ENCODE data around the gene PDE6B. TPM values are rescaled to one million over a fixed set of nuclear protein-coding genes. Genes with fewer than 3 reads are reported as not detected.
A peak's percentile ranks its signal among the peaks of the same experiment; 100 is the strongest.

Gene PDE6B
- total and polyA plus RNA-seq, 8 donors = 1.1 to 12.3 (median 1.7) TPM; not detected in 4

DNA sequence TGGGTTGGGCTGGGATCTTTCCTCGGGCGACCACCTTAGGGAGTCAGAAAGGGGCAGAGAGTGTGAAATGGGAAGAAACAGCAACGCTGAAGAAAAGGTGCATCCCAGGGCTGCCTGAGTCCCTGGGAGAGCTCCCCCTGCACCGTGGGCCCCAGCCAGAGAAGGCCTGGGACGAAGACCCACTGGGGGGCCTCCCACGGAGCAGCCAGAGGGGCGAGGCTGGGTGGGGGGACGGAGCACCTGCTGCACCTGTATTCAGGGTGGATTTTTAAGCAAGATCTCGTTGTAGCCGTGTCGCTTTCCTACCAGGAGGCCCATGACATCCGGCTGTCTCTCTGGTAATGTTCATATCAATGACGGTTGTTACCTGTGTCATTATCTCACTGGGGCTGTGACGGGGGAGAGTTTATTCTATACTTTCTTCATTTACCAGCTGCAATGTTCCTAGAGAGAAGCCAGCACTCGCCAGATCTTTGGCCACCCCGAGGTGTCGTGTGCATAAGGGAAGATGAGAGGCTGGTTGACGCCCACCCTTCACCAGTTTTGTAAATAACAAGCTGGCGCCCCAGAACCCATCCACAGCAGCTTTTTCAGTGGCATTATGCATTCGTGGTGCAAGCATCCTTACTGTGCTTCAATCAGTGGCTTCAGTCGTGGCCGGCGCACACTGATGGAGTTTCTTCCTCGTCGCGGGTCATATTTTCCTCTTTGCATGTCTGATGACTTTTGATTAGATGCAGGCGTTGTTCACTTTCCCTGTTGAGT is 74.6 kb downstream of the PDE6B start:
- TF ChIP-seq POLR2A (IDR thresholded peaks at IDR 0.05) (no peak), POLR2AphosphoS5 (IDR thresholded peaks at IDR 0.05) (no peak), EP300 (IDR thresholded peaks at IDR 0.05) (no peak)
- TF ChIP-seq, protein P1, sequence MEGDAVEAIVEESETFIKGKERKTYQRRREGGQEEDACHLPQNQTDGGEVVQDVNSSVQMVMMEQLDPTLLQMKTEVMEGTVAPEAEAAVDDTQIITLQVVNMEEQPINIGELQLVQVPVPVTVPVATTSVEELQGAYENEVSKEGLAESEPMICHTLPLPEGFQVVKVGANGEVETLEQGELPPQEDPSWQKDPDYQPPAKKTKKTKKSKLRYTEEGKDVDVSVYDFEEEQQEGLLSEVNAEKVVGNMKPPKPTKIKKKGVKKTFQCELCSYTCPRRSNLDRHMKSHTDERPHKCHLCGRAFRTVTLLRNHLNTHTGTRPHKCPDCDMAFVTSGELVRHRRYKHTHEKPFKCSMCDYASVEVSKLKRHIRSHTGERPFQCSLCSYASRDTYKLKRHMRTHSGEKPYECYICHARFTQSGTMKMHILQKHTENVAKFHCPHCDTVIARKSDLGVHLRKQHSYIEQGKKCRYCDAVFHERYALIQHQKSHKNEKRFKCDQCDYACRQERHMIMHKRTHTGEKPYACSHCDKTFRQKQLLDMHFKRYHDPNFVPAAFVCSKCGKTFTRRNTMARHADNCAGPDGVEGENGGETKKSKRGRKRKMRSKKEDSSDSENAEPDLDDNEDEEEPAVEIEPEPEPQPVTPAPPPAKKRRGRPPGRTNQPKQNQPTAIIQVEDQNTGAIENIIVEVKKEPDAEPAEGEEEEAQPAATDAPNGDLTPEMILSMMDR (IDR thresholded peaks at IDR 0.05) = no peak
- 81 to 86% (median 83%) methylated on average over 27 of the region's 27 CpGs for WGBS, 5 donors
- Histone ChIP-seq H3K9me3 (no peaks in the 10 kb centered on the region), H3K27ac (peak overlapping the region in 3 of 5 donors; percentile 37 to 82 (median 70)), H3K36me3 (no peaks in the 10 kb centered on the region), H3K4me3 (no peak overlapping the region), H3K27me3 (no peaks in the 10 kb centered on the region), H3K4me1 (peaks cover 0 to 25% (median 11%) of the 10 kb centered on the region in 4 donors)
- intact Hi-C loops (cut with DNase I; ENCODE audit: low total_unique reads) = no loop called here
- DNase-seq = no peak

DNA sequence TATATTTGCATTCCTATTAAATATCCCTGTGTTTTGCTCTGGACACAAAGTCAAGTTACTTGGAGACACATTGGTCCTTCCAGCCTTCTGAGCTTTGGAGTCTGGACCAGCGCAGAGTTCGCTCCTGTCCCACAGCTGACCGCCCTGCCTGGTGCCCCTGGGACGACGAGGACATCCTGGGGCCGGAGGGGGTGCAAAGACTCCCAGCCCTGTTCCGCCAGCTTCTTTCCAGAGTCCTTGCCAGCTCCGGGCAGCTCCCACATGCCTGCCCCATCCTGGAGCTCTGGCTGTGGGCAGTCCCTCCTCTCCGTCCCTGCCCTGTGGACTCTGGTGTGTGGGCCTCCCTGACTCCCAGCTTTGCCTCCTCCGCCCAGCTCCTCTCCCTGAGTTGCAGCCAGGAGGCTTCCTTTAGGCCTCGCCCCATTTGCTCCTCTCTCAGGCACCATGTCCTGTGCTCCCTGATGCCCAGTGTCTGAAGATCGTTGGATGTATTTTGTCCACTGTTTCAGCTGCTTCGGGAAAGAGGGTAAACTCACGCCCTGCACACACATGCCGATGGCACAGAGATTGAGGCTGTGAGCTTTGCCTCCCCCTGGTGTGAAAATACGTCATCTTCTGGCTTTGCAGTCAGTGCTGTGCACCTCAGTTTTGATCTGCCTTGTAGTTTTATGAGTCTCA is 75.4 kb downstream of the PDE6B start:
- 68 to 77% (median 71%) methylated on average over 16 of the region's 16 CpGs for WGBS, 5 donors
- Histone ChIP-seq H3K27me3 (no peaks in the 10 kb centered on the region), H3K4me3 (no peak overlapping the region), H3K36me3 (no peaks in the 10 kb centered on the region), H3K4me1 (peaks cover 0 to 28% (median 14%) of the 10 kb centered on the region in 4 donors), H3K9me3 (no peaks in the 10 kb centered on the region), H3K27ac (no peak overlapping the region)
- intact Hi-C loops (cut with DNase I; ENCODE audit: low total_unique reads) = no loop called here
- TF ChIP-seq EP300 (IDR thresholded peaks at IDR 0.05) = no peak
- no peak for TF ChIP-seq POLR2AphosphoS5 (IDR thresholded peaks at IDR 0.05)
- TF ChIP-seq POLR2A (IDR thresholded peaks at IDR 0.05) = no peak
- TF ChIP-seq, protein P1 (IDR thresholded peaks at IDR 0.05) = no peak
- peak in 1 of 2 donors; percentile 62 for DNase-seq

DNA sequence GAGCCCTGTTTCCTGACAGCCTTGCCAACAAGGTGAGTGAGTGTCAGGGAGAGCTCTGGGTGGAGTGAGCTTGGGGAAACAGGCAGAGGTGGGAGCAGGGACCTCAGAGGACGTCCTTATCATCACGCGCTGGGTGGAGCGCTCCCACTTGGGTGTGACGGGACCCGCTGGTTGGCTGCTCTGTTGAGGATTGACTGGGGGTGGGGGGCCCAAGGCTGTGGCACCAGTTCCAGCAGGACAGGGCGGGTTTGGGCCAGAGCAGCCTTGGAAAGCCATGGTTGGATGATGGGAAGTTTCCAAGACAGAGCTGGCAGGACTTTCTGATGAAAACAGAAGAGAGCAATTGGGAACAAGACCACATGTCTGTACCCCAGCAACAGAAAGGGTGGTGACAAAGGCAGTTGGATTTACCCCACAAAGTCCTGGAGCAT is 77.3 kb downstream of the PDE6B start:
- Histone ChIP-seq H3K27me3 (no peaks in the 10 kb centered on the region), H3K36me3 (no peaks in the 10 kb centered on the region), H3K9me3 (no peaks in the 10 kb centered on the region), H3K4me3 (no peak overlapping the region), H3K27ac (peak overlapping the region in 3 of 5 donors; percentile 7 to 26 (median 18)), H3K4me1 (peaks cover 10 to 42% (median 25%) of the 10 kb centered on the region in 4 donors)
- TF ChIP-seq, protein P1 (IDR thresholded peaks at IDR 0.05) = no peak
- peak in 2 of 3 donors; percentile 5 to 43 for TF ChIP-seq POLR2AphosphoS5 (IDR thresholded peaks at IDR 0.05)
- WGBS, 5 donors = 34 to 59% (median 43%) methylated on average over 4 to 7 of the region's 7 CpGs
- intact Hi-C loops (cut with DNase I; ENCODE audit: low total_unique reads) = no loop called here
- peak; percentile 56 to 90 for DNase-seq

DNA sequence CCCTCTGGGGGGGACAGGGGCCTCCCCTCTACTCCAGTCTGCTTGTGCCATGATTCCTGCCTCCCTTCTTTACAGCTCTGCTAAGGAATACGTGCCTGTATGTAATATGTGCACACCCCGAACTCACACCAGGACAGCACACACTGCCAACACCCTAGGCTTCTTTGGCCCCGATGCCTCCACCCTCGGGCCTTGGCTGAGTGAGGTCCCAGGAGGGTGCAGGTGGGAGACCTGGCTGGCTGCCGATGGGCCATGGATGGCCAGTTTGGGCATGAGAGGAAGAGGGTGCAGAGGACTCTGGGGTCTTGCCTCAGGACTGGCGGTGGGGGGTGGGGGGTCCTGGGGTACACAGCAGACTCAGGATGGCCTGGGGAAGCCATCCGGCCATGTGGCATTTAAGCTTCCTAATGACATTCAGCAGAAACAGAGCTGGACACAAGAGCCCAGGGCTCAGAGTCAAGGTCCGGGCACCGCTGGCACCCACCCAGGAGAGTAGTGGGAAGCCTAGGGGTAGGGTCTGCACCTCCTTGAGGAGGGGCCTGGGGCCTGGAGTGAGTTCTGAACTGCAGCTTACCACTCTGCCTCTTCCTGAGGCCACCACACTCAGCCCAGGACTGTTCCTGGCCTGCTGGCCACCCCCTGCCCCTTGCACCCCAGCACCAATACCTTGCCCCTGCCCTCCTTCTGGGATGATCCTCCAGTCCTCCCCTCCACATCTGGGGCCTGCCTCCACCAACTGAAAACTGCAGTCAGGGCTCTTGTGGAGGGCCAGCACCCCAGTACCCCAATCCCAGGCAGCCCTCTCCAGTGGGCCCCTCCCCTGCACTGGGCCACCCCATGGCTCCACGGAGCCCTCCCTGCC is 78.2 kb downstream of the PDE6B start:
- no peak for DNase-seq
- Histone ChIP-seq H3K4me1 (peaks cover 20 to 52% (median 32%) of the 10 kb centered on the region in 4 donors), H3K27me3 (no peaks in the 10 kb centered on the region), H3K9me3 (no peaks in the 10 kb centered on the region), H3K4me3 (no peak overlapping the region), H3K36me3 (no peaks in the 10 kb centered on the region), H3K27ac (no peak overlapping the region)
- intact Hi-C loops (cut with DNase I; ENCODE audit: low total_unique reads) = no loop called here
- 77 to 89% (median 84%) methylated on average over 10 of the region's 10 CpGs for WGBS, 5 donors
- TF ChIP-seq POLR2A (IDR thresholded peaks at IDR 0.05) (no peak), POLR2AphosphoS5 (IDR thresholded peaks at IDR 0.05) (no peak), EP300 (IDR thresholded peaks at IDR 0.05) (no peak)
- TF ChIP-seq, protein P1 (IDR thresholded peaks at IDR 0.05) = no peak
